Tibial nerve (tissue), 3 donors: ENCODE data around the gene BCL2L13.
"Not testable (repeated sequence)": the region's sequence is repeated elsewhere in the genome, so short reads cannot be mapped to it uniquely, and the experiment has no call there.

Experiments
- POLR2A ChIP-seq, 2 donors: fragments of 450-650 bp; IDR thresholded peaks; one replicate each; pipeline ENCODE4 v1.6.1; 2017; ENCODE audit warnings: antibody characterized with exemption in 2 of 2, mild to moderate bottlenecking in 2 of 2, moderate library complexity in 2 of 2
- TF ChIP-seq, protein P1 (sequence below), 5 experiments: fragments of 200-600 bp in 3 of 5; fragments of 450-650 bp in 2 of 5; sonication (generic) in 3 of 5; IDR thresholded peaks; one replicate each; pipeline ENCODE4 v1.5.1; 2016 to 2019; ENCODE audit warnings: antibody characterized with exemption in 5 of 5, mild to moderate bottlenecking in 3 of 5, moderate library complexity in 2 of 5

DNA sequence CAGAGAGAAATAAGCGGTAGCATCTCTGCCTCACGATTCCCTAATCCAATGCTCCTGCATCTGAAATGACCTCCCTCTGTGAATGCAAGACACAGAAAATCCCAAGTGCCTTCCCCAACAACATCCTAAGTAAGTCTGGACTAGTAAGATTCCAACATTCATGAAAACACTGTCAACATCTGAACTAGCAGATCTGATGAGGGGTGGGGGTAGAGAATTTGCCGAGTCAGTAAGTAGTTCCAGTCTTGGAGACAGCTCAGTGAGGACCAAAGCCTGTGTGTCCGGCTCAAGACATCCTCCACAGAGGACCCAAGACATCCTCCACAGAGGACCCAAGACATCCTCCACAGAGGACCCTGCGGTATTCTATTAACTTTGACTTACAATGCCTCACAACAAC lies 126.3 kb downstream of the BCL2L13 start:
- TF ChIP-seq POLR2A (IDR thresholded peaks at IDR 0.05), result not testable (repeated sequence)
- TF ChIP-seq, protein P1, sequence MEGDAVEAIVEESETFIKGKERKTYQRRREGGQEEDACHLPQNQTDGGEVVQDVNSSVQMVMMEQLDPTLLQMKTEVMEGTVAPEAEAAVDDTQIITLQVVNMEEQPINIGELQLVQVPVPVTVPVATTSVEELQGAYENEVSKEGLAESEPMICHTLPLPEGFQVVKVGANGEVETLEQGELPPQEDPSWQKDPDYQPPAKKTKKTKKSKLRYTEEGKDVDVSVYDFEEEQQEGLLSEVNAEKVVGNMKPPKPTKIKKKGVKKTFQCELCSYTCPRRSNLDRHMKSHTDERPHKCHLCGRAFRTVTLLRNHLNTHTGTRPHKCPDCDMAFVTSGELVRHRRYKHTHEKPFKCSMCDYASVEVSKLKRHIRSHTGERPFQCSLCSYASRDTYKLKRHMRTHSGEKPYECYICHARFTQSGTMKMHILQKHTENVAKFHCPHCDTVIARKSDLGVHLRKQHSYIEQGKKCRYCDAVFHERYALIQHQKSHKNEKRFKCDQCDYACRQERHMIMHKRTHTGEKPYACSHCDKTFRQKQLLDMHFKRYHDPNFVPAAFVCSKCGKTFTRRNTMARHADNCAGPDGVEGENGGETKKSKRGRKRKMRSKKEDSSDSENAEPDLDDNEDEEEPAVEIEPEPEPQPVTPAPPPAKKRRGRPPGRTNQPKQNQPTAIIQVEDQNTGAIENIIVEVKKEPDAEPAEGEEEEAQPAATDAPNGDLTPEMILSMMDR (IDR thresholded peaks at IDR 0.05), result not testable (repeated sequence)
